Heart left ventricle (tissue), 13 donors: ENCODE data around the gene ZCCHC7.

Experiments
- POLR2A ChIP-seq, 2 donors: fragments of 450-650 bp; IDR thresholded peaks; one replicate each; pipeline ENCODE4 v1.6.1; 2017; ENCODE audit warnings: antibody characterized with exemption in 2 of 2, mild to moderate bottlenecking in 2 of 2, moderate library complexity in 2 of 2
- TF ChIP-seq, protein P1 (sequence below), 12 donors: fragments of 200-600 bp; sonication (generic) in 4 of 12; IDR thresholded peaks; one replicate each; pipeline versions ENCODE4 v1.5.0 to v1.8.0; 2018 to 2022; ENCODE audit warnings: antibody characterized with exemption in 12 of 12, mild to moderate bottlenecking in 5 of 12
- donor health status: ischemic (EF 13 %, LVEDD 7.1; RV severe dilation, severe dysfunction).
- donor health status: DM: no; HTN: yes; CAD: no.
- donor health status: DM: no; HTN: no; CAD: no.
- donor health status: ischemic (EF 25% LVEDD 6.9; RV normal size, moderate dysfunction).
- donor health status: ischemic (EF 25% LVEDD 5.7; RV mildly dilated, moderate dysfunction).
- donor health status: ischemic (EF 35%, LVEDD 5.7; RV mildly dilated, moderate dysfunction).
- donor health status: nonischemic (EF 11% LVEDD 7.7; RV severe dilation, severe dysfunction).
- donor health status: DM: yes; HTN: yes; CAD: no.
- donor health status: PGD.
- donor health status: ischemic (EF 29% LVEDD 5.4; RV normal size, mild dysfunction).
- donor health status: nonischemic (EF 23%, LVEDD 6.1; RV moderate dilation, normal function).

- no peak for TF ChIP-seq POLR2A (IDR thresholded peaks at IDR 0.05)
- TF ChIP-seq, protein P1, sequence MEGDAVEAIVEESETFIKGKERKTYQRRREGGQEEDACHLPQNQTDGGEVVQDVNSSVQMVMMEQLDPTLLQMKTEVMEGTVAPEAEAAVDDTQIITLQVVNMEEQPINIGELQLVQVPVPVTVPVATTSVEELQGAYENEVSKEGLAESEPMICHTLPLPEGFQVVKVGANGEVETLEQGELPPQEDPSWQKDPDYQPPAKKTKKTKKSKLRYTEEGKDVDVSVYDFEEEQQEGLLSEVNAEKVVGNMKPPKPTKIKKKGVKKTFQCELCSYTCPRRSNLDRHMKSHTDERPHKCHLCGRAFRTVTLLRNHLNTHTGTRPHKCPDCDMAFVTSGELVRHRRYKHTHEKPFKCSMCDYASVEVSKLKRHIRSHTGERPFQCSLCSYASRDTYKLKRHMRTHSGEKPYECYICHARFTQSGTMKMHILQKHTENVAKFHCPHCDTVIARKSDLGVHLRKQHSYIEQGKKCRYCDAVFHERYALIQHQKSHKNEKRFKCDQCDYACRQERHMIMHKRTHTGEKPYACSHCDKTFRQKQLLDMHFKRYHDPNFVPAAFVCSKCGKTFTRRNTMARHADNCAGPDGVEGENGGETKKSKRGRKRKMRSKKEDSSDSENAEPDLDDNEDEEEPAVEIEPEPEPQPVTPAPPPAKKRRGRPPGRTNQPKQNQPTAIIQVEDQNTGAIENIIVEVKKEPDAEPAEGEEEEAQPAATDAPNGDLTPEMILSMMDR (IDR thresholded peaks at IDR 0.05): no peak
Measured at GRCh38 chr9:37180138-37180537, 59.8 kb downstream of the ZCCHC7 start.
